AG04450 (cell line): ENCODE results near the gene LCN15. TPM values are rescaled to one million over a fixed set of nuclear protein-coding genes. Genes with fewer than 3 reads are reported as not detected.
"Not testable (repeated sequence)": the region's sequence is repeated elsewhere in the genome, so short reads cannot be mapped to it uniquely, and the experiment has no call there.

Source experiments
- CTCF ChIA-PET: fragments of 300-600, 350-600 bp; formaldehyde crosslinking; extraction: SDS; loops from one replicate; lab custom pipeline; 2022; ENCODE audit warnings: antibody characterized with exemption, inconsistent platforms; lab: Charles Lee
- POLR2A ChIA-PET: fragments of 350-600 bp; formaldehyde crosslinking; extraction: SDS; loops from one replicate; lab custom pipeline; 2021; ENCODE audit warnings: antibody characterized with exemption, inconsistent platforms; lab: Yijun Ruan, JAX
- DNase-seq: peaks from one replicate; pipeline ENCODE4 v3.0.0-alpha.2; 2011; ENCODE audit warnings: low read depth, low spot score
- H3K27ac ChIP-seq: one replicate; pipeline ENCODE4 v1.5.1; 2012; ENCODE audit warnings: low read depth, low read length, control low read depth
- H3K27me3 ChIP-seq: one replicate; pipeline ENCODE4 v1.6.0; 2012; ENCODE audit warnings: low read length; ENCODE audit not compliant: control insufficient read depth, insufficient read depth
- H3K4me3 ChIP-seq: 2 replicates; pipeline ENCODE4 v1.5.1; 2011; ENCODE audit warnings: mild to moderate bottlenecking, low read depth, low read length, control low read depth
- H3K9me3 ChIP-seq: 2 replicates; pipeline ENCODE4 v1.5.1; 2012; ENCODE audit warnings: low read length; ENCODE audit not compliant: control insufficient read depth, insufficient read depth
- polyA plus RNA-seq: library from polyadenylated mRNA; depleted of rRNA; stranded (reverse); fragments of >200 nt; gene quantifications from 2 replicates; pipeline ENCODE4 v1.2.3, GENCODE V29; 2011; rRNA removed
- small RNA-seq: library from RNA; depleted of rRNA; stranded (forward); fragments of <200 nt; gene quantifications from one replicate; pipeline ENCODE3, GENCODE V24; 2012; ENCODE audit warnings: low read depth; ENCODE audit not compliant: insufficient read length
- TF ChIP-seq, protein P1 (sequence below): IDR thresholded peaks from 2 replicates; pipeline ENCODE4 v1.5.1; 2011; ENCODE audit warnings: low read depth, low read length, control low read depth, inconsistent platforms

The LCN15 gene
- polyA plus RNA-seq, 1 experiment, result not detected

DNA sequence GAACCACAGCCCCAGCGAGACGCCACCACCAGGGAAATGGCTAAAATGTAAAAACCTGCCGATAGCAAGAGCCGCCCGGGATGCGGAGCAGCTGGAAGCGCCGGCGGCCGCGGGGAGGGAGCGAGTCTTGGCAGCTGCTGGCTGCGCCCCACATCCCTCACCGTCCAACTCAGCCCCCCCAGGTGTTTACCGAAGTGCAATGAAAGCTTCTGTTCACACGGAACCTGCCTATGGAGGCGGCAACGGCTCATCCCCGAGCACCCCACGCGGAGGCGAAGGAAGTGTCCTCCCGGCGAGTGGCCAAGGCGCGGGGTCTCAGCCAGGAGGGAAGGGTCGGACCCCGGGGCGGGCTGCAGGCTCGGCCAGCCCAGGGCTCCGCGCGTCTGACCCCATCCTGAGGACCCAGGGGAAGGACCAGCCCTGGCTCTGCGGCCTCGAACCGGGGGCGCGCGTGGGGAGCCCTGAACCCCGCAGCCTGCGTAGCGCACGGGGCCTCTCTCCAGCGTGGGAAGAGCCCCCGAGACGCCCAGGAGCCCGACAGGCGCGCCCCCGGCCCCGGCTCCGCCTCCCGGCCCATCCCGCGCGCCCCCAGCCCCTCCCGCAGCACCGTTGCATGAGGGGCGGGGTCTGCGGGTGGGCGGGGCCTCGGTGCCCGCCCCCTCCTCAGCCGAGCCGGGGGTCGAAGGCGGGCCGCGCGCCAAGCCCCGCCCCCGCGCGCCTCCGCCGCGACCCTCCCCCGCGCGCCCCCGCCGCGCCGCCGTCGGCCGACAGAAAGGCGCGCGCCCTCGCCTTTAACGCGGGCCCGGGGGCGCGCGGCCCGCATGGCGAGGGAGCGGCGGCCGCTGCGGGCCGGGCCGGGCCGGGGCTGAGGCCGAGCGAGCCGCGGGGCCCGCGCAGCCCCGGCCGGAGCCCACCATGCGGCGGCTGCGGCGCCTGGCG lies 52.3 kb downstream of the LCN15 start, which contains the start of gene DIPK1B:
Gene DIPK1B, plus strand, starts transcription at position 822 of the 939 bp plus-strand sequence. Its CDS starts 94 bp downstream, at position 916.
- Histone ChIP-seq H3K4me3 (peak within 1 kb of the TSS; percentile 44), H3K27me3 (peaks cover 16% of the 10 kb centered on the region), H3K9me3 (no peaks in the 10 kb centered on the region; the same call in 1 of the 2 replicates), H3K27ac (no peak within 1 kb of the TSS)
- CTCF ChIA-PET, result no interaction called here
- POLR2A ChIA-PET, result no interaction called here
- TF ChIP-seq, protein P1, sequence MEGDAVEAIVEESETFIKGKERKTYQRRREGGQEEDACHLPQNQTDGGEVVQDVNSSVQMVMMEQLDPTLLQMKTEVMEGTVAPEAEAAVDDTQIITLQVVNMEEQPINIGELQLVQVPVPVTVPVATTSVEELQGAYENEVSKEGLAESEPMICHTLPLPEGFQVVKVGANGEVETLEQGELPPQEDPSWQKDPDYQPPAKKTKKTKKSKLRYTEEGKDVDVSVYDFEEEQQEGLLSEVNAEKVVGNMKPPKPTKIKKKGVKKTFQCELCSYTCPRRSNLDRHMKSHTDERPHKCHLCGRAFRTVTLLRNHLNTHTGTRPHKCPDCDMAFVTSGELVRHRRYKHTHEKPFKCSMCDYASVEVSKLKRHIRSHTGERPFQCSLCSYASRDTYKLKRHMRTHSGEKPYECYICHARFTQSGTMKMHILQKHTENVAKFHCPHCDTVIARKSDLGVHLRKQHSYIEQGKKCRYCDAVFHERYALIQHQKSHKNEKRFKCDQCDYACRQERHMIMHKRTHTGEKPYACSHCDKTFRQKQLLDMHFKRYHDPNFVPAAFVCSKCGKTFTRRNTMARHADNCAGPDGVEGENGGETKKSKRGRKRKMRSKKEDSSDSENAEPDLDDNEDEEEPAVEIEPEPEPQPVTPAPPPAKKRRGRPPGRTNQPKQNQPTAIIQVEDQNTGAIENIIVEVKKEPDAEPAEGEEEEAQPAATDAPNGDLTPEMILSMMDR, result no peak
- no peak for DNase-seq

DNA sequence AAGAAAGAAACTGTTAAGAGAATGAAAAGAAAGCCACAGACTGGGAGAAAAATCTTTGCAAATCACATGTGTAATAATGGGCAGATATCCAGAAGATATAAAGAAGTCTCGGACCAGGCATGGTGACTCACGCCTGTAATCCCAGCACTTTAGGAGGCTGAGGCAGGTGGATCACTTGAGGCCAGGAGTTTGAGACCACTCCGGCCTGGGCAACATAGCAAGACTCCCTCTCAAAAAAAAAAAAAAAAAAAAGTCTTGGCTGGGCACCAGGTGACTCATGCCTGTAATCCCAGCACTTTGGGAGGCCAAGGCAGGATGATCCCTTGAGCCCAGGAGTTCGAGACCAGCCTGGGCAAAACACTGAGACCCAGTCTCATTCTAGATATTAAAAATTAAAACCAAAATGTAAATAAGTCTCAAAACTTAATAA lies 53.1 kb downstream of the LCN15 start:
- H3K4me3 ChIP-seq, DNase-seq, H3K9me3 ChIP-seq, POLR2A ChIA-PET, H3K27ac ChIP-seq: not testable (repeated sequence)
- CTCF ChIA-PET, result interaction anchor here (0.6 to 0.9 kb wide), 2 partner anchors 39 to 75 kb away, joined by 4 read pairs; no protein-coding TSS in a partner anchor
- H3K27me3 ChIP-seq, result peaks cover 16% of the 10 kb centered on the region

DNA sequence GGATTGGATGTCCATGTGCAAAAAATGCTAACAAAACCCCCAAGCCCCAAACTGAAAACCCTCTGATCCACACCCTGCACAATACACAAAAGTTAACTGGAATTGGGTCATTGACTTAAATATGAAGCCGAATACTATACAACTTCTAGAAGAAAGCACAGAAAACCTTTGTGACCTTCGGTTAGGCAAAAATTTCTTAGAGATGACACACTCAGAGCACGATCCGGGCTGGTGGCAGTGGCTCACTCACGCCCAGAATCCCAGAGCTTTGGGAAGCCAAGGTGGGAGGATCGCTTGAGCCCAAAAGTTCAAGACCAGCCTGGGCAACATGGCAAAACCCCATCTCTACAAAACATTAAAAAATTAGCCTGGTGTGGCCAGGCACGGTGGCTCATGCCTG lies 53.8 kb downstream of the LCN15 start:
- Histone ChIP-seq H3K27me3 (peaks cover 16% of the 10 kb centered on the region), H3K27ac (no peak overlapping the region), H3K4me3 (no peak overlapping the region), H3K9me3 (no peaks in the 10 kb centered on the region; the same call in 1 of the 2 replicates)
- ChIA-PET CTCF (interaction anchor here (0.6 to 0.9 kb wide), 2 partner anchors 39 to 75 kb away, joined by 4 read pairs; no protein-coding TSS in a partner anchor), POLR2A (no interaction called here)
- no peak for DNase-seq
- TF ChIP-seq, protein P1, result no peak

Small RNA genes within 50 kb of the gene (small RNA-seq; reads per million reads assigned to genes)
- not detected for gene AL355987.2
- gene ATP6V1G1P3, result not detected
- not detected for gene MIR6722

Other genes with a start within 250 kb of the LCN15 start
- gene NOTCH1, start 218.5 kb downstream of the LCN15 start, polyA plus RNA-seq, result 0.89 and 1.7 TPM in 2 replicates
- gene EGFL7, start 101.6 kb downstream of the LCN15 start, polyA plus RNA-seq, result 3.9 and 6.1 TPM in 2 replicates
- gene AGPAT2, start 77.1 kb downstream of the LCN15 start, polyA plus RNA-seq, result 24.4 and 30.0 TPM in 2 replicates
- gene DIPK1B, start 51.9 kb downstream of the LCN15 start, polyA plus RNA-seq, result 2.8 and 3.6 TPM in 2 replicates
- not detected in 2 replicates for gene LCN10, start 21.6 kb downstream of the LCN15 start, polyA plus RNA-seq
- not detected in 2 replicates for gene LCN6, start 16.0 kb downstream of the LCN15 start, polyA plus RNA-seq
- gene LCN8, start 6.3 kb downstream of the LCN15 start, polyA plus RNA-seq, result not detected in 2 replicates
- 34.9 and 44.3 TPM in 2 replicates for gene TMEM141, start 26.8 kb upstream of the LCN15 start, polyA plus RNA-seq
- 0.05 and 0.21 TPM in 2 replicates for gene CCDC183, start 31.8 kb upstream of the LCN15 start, polyA plus RNA-seq
- 35.4 and 41.1 TPM in 2 replicates for gene RABL6, start 43.4 kb upstream of the LCN15 start, polyA plus RNA-seq
- gene AJM1, start 78.0 kb upstream of the LCN15 start, polyA plus RNA-seq, result 0.26 and 0.42 TPM in 2 replicates
- gene PHPT1, start 84.9 kb upstream of the LCN15 start, polyA plus RNA-seq, result 91.6 and 116 TPM in 2 replicates
- gene MAMDC4, start 87.8 kb upstream of the LCN15 start, polyA plus RNA-seq, result 0.63 and 0.86 TPM in 2 replicates
- 445 and 453 TPM in 2 replicates for gene EDF1, start 101.8 kb upstream of the LCN15 start, polyA plus RNA-seq
- 6.1 and 6.9 TPM in 2 replicates for gene TRAF2, start 122.0 kb upstream of the LCN15 start, polyA plus RNA-seq
- 31.2 and 46.4 TPM in 2 replicates for gene FBXW5, start 180.2 kb upstream of the LCN15 start, polyA plus RNA-seq
- gene C8G, start 180.7 kb upstream of the LCN15 start, polyA plus RNA-seq, result 0.41 TPM in 1 of 2 replicates, not detected in the other
- gene LCN12, start 187.8 kb upstream of the LCN15 start, polyA plus RNA-seq, result not detected in 2 replicates
- gene PTGDS, start 213.0 kb upstream of the LCN15 start, polyA plus RNA-seq, result 7.8 and 9.6 TPM in 2 replicates
- gene LCNL1, start 218.5 kb upstream of the LCN15 start, polyA plus RNA-seq, result 1.5 TPM in 2 replicates
- 6.0 and 6.7 TPM in 2 replicates for gene PAXX, start 227.9 kb upstream of the LCN15 start, polyA plus RNA-seq
- 0.42 and 0.63 TPM in 2 replicates for gene CLIC3, start 232.1 kb upstream of the LCN15 start, polyA plus RNA-seq